Gastroesophageal sphincter (tissue), 3 donors: ENCODE results near the gene TMEM174.

Experiments used
- EP300 ChIP-seq: sonication (generic); formaldehyde crosslinking; IDR thresholded peaks from one replicate; pipeline ENCODE4 v1.6.1; 2017; ENCODE audit warnings: antibody characterized with exemption, mild to moderate bottlenecking
- POLR2A ChIP-seq, 2 donors: fragments of 450-650 bp; IDR thresholded peaks; one replicate each; pipeline ENCODE4 v1.6.1; 2017; ENCODE audit warnings: antibody characterized with exemption in 2 of 2, mild to moderate bottlenecking in 2 of 2, moderate library complexity in 1 of 2
- POLR2AphosphoS5 ChIP-seq: sonication (generic); formaldehyde crosslinking; IDR thresholded peaks from one replicate; pipeline ENCODE4 v1.6.1; 2017; ENCODE audit warnings: antibody characterized with exemption
- TF ChIP-seq, protein P1 (sequence below), 4 experiments: fragments of 200-600 bp in 2 of 4; fragments of 450-650 bp in 2 of 4; sonication (generic) in 1 of 4; IDR thresholded peaks; one replicate each; pipeline ENCODE4 v1.5.1; 2017 to 2019; ENCODE audit warnings: antibody characterized with exemption in 4 of 4, mild to moderate bottlenecking in 2 of 4, moderate library complexity in 2 of 4

GRCh38 chr5:73143716-73144115 lies 29.3 kb upstream of the TMEM174 start:
- TF ChIP-seq POLR2AphosphoS5, result no peak
- TF ChIP-seq, protein P1, sequence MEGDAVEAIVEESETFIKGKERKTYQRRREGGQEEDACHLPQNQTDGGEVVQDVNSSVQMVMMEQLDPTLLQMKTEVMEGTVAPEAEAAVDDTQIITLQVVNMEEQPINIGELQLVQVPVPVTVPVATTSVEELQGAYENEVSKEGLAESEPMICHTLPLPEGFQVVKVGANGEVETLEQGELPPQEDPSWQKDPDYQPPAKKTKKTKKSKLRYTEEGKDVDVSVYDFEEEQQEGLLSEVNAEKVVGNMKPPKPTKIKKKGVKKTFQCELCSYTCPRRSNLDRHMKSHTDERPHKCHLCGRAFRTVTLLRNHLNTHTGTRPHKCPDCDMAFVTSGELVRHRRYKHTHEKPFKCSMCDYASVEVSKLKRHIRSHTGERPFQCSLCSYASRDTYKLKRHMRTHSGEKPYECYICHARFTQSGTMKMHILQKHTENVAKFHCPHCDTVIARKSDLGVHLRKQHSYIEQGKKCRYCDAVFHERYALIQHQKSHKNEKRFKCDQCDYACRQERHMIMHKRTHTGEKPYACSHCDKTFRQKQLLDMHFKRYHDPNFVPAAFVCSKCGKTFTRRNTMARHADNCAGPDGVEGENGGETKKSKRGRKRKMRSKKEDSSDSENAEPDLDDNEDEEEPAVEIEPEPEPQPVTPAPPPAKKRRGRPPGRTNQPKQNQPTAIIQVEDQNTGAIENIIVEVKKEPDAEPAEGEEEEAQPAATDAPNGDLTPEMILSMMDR (IDR thresholded peaks at IDR 0.05), result no peak
- no peak for TF ChIP-seq POLR2A (IDR thresholded peaks at IDR 0.05)
- TF ChIP-seq EP300, result no peak
